SIG-M5 treated with dmso at 0.1 percent for 504 hours (cell line): ENCODE measurements around the gene TBX10.
A peak's percentile ranks its signal among the peaks of the same experiment; 100 is the strongest.

Experiments used
- DNase-seq: peaks from one replicate; lab custom pipeline; 2025; ENCODE audit not compliant: unreplicated experiment; lab: John Stamatoyannopoulos, UW

TBX10 gene

GRCh38 chr11:67617243-67617953 is 22.2 kb downstream of the TBX10 start:
- DNase-seq, result no peak

DNA sequence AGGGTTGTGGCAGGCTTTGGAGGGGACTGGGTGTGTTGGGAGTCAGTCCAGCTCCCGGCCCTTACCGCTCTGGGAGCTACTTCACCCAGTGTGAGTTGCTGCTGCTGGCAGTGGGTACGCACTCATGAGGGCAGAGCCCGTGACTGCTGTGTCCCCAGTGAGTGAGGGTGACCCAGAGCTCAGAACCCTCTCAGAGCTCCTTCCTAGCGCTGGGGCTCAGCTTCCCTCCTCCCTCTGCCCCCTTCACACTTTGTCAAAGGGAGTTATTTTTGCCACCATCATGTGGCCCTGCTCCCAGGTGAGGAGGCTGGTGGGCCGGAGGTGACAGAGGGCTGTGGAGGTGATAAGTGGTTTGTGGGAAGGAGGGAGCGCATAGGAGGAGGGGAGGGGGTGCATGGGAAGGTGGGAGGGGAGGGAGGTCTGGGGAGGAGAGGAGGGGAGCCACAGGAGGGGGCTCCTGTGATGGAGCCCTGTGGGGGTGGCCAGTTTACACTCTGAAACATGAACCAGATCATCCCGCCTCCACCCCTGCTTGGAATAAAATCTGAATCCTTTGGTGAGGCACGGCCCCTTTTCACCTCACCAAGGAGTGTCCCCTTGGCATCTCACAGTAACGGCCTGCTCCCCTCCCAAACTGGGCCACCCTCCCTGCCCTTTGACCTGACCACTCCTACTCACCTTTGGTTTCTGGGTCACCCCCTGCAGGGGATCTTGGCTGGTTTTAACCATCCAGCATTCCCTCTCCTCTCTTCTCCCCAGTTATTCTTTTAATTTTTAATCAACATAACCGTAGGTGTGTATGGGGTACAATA is 22.9 kb downstream of the TBX10 start:
- DNase-seq, result no peak

DNA sequence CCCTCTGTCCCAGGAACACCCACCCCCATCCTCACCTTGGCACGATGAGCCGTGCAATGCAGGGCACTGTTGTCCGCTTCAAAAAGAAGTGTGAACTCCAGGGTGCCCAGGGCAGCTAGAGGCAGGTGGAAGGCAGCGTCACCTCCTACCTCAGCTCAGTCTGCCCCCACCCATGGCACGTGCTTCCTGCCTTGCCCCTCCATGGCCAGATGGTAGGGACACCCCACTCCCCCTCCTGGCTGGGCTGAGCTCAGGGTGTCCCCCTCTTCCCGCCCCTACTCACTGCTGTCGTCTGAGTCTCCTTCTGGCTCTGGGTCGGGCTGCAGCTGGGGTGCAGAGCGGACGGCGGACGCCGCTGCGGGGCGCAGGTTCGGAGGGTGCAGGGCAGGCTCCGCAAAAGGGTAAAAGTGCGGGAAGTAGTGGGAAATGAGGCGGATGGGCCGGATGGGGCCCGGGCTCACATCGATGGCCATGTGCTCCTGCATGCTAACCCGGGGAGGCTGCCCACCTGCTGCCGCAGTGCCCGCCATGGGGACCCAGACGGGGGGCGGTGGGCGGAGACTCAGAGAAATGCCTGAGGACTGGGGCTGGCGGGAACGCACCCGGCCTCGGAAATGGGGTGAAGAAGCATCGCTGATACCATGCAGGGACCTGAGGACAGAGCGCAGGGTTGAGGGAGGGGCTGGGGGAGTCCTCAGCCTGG is 23.7 kb downstream of the TBX10 start:
- no peak for DNase-seq

- DNase-seq, result peak; percentile 36
Measured at GRCh38 chr11:67614730-67615714, 24.5 kb downstream of the TBX10 start.

- DNase-seq, result peak; percentile 67
Measured at GRCh38 chr11:67613960-67614715, 25.4 kb downstream of the TBX10 start.

- DNase-seq, result no peak
Measured at GRCh38 chr11:67613313-67613959, 26.1 kb downstream of the TBX10 start.

DNA sequence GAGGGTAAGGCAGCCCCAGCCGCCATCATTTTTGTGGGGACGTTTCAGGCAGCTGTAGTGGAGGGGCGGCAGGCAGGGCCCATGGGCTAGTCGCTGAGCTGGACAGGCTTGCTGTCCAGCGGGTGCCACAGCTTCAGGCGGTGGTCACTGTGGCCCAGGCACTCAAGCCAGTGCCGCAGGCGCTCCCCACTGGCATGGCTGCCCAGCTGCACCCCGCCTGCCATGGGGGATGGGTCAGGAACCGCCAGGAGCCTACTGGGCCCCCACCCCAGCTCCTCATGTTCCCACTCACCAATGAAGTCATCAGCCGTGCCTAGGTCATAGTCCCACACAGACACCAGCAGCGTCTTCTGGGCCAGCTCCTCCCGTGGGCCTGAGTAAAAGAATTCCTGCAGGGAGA is 26.8 kb downstream of the TBX10 start:
- DNase-seq, result no peak

- DNase-seq, result no peak
Measured at GRCh38 chr11:67611704-67612587, 27.6 kb downstream of the TBX10 start.

- no peak for DNase-seq
Measured at GRCh38 chr11:67611165-67611564, 28.4 kb downstream of the TBX10 start.

DNA sequence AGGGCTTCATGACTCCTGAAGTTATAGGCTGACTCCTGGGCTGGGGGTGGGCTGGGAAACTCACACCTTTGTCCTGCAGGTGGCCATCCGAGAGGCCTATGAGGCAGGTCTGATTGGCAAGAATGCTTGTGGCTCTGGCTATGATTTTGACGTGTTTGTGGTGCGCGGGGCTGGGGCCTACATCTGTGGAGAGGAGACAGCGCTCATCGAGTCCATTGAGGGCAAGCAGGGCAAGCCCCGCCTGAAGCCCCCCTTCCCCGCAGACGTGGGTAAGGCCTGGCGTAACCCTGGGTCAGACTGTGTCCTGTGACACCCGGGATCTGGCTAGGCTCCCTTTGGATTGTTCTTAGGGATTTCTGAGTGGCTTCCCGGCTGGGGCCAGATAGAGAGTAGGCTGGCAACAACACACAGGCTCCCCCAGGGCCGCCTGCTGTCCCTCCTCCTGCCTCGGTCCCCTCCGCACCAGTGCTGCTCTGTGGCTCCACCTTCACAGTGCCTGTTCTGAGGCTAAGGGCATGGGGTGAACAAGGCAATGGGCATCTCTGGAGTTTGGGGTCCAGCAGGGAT is 29.2 kb downstream of the TBX10 start:
- DNase-seq, result no peak

- no peak for DNase-seq
Measured at GRCh38 chr11:67609316-67609715, 30.2 kb downstream of the TBX10 start.

DNA sequence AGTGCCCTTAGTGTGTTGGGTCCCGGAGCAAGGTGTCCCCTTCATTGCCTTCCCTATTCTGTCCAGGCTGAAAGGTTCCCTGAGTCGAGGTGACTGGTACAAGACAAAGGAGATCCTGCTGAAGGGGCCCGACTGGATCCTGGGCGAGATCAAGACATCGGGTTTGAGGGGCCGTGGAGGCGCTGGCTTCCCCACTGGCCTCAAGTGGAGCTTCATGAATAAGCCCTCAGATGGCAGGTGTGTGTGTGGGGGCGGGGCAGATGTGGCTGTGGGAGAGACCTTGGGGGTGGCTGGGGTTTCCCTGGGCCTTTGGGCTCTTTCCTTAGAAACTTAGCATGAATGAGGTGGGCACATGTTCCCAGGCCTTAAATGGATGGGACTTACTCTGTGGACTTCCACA is 31.1 kb downstream of the TBX10 start:
- DNase-seq, result no peak

DNA sequence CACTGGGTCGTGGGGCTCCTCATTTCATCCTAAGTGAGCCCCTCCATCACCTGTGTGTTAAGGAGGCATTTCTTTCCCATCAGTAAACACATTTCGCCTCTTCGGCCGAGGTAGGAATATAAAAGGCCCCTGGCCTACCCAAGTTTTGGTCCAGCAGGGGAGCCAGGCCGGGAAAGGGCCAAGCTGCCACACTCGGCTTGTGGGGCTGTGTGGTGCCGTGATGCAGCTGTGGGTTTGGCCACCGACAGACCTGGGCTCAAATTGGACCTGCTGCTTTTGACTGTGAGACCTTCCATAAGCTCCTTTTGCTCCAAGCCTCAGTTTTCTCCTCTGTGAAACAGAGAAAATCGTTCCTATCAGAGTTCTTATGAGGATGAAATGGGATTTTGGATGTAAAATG is 32.1 kb downstream of the TBX10 start:
- DNase-seq, result no peak

DNA sequence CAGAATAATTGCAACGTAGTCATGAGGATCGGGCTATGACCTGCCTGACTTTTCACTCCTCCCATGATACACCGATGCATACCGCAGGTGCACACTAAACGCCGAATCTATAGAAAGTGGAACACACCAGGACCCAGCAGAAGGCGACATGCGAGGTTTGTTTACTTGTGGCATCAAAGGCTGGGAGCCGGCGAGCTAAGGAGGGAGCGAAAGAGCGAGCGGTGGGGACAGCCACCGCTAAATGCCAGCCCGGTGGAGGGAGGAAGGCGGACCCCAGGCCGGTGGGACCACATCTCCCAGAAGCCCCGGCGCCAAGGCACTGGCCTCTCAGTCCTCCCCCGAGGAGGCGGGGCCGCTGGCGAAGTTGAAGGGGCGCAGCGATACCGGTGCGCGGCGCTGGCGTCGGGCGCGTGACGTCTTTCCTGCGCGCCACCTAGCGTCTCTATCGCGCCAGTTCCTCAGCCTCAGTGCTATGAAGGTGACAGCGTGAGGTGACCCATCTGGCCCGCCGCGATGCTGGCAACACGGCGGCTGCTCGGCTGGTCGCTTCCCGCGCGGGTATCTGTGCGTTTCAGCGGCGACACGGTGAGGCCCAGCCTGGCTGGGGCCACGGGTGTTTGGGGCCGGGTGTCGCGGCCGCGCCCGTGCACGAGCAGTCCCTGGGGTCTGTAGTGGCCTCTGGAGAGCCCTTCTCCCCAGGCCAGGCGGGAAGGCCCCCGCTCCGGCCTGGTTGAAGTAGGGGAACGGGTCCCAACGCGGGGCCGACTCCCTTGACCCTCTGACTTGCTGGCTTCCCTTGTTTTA is 32.9 kb downstream of the TBX10 start, which contains the start of gene NDUFV1:
Gene NDUFV1 (plus strand): TSS at position 445 of the 804 bp plus-strand sequence. CDS start 69 bp downstream, at position 514.
- DNase-seq, result peak; percentile 90

DNA sequence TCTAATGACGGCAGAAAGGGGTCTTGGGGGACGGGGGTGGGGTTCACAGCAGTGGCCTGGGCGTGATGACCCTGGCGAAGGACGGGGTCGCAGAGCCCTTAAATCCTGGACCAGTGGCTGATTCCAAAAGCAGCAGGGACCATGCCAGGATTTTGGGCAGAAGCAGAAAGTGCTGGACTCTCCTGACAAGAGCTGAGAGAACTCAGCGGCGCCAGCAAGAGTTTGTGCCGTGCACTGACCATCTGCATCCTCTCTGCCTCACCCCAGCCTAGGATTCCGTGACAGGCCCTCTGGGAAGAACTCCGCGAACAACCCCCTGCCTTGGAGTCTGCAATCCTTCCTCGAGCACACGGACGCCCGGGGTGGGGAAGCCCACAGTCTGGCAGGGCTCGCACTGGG is 33.5 kb downstream of the TBX10 start:
- DNase-seq, result no peak

- DNase-seq, result no peak
Measured at GRCh38 chr11:67605231-67606011, 34.1 kb downstream of the TBX10 start.
